ENCODE data around the gene RBPJ.

The RBPJ gene

DNA sequence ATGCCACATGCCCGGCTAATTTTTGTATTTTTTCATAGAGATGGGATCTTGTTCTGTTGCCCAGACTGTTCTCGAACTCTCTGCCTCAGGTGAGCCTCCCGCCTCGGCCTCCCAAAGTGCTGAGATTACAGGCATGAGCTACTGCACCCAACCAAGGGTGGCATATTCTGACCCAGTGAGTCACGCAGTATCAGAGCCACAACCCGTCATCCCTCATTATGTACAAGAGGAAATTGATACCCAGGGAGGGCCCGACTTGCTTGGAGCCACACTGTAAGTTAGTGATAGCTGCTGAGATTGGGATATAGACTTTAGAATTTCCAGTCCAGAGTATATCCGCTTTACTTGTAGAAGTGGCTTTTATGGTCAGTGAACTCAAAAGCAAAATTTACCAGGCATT is 154.9 kb downstream of the RBPJ start:
- no peak overlapping the region for H3K27ac ChIP-seq (ENCODE audit: low read depth, low read length)
- no peaks in the 10 kb centered on the region for H3F3A ChIP-seq (ENCODE audit: insufficient read depth)
- no peaks in the 10 kb centered on the region for H3K79me2 ChIP-seq (ENCODE audit: insufficient read depth, low read length)
- H3K9ac ChIP-seq (ENCODE audit: low read length) = no peak overlapping the region
- H4K20me1 ChIP-seq (ENCODE audit: low read depth, low read length) = no peaks in the 10 kb centered on the region
- H3K36me3 ChIP-seq (ENCODE audit: low read length) = no peaks in the 10 kb centered on the region
- H2AFZ ChIP-seq (ENCODE audit: low read depth, low read length, severe bottlenecking) = no peak overlapping the region
- H3K9me3 ChIP-seq (ENCODE audit: insufficient read depth, low read length) = no peaks in the 10 kb centered on the region
- H3K4me3 ChIP-seq (ENCODE audit: insufficient read depth, low read length, poor library complexity, severe bottlenecking) = no peak overlapping the region
- no peak overlapping the region for H3K4me2 ChIP-seq (ENCODE audit: low read depth, low read length, poor library complexity, severe bottlenecking)
- H3K27me3 ChIP-seq (ENCODE audit: low read length) = no peaks in the 10 kb centered on the region
- TF ChIP-seq EZH2phosphoT487 (conservative IDR thresholded peaks at IDR 0.05; ENCODE audit: low read length) = no peak
- TF ChIP-seq, protein P1, sequence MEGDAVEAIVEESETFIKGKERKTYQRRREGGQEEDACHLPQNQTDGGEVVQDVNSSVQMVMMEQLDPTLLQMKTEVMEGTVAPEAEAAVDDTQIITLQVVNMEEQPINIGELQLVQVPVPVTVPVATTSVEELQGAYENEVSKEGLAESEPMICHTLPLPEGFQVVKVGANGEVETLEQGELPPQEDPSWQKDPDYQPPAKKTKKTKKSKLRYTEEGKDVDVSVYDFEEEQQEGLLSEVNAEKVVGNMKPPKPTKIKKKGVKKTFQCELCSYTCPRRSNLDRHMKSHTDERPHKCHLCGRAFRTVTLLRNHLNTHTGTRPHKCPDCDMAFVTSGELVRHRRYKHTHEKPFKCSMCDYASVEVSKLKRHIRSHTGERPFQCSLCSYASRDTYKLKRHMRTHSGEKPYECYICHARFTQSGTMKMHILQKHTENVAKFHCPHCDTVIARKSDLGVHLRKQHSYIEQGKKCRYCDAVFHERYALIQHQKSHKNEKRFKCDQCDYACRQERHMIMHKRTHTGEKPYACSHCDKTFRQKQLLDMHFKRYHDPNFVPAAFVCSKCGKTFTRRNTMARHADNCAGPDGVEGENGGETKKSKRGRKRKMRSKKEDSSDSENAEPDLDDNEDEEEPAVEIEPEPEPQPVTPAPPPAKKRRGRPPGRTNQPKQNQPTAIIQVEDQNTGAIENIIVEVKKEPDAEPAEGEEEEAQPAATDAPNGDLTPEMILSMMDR (IDR thresholded peaks at IDR 0.05; ENCODE audit: insufficient read depth, low read length, poor library complexity, severe bottlenecking) = no peak
- H3K9me2 ChIP-seq (replicated peaks; ENCODE audit: insufficient read depth, low read length) = no peaks in the 10 kb centered on the region

DNA sequence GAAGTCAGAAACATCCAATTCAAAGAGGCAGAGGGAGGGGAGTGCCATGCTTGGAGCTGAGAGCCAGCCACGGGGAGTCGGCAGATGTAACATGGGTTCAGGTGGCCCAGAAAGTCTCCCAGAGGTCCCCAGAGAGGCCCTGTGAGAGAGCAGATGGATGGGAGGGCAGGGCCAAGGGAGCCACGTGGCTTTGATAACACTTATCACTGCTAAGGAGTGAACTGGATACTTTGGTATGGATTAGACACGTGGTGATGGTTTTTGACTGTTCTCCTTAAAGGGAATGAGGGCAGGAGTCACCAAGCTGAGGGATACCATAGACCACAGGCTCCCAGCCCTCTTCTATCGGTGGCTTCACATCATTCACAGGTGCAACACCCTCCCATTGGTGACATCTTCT is 155.7 kb downstream of the RBPJ start:
- no peak overlapping the region for H3K9ac ChIP-seq (ENCODE audit: low read length)
- TF ChIP-seq EZH2phosphoT487 (conservative IDR thresholded peaks at IDR 0.05; ENCODE audit: low read length) = no peak
- TF ChIP-seq, protein P1 (IDR thresholded peaks at IDR 0.05; ENCODE audit: insufficient read depth, low read length, poor library complexity, severe bottlenecking) = no peak
- no peak overlapping the region for H2AFZ ChIP-seq (ENCODE audit: low read depth, low read length, severe bottlenecking)

DNA sequence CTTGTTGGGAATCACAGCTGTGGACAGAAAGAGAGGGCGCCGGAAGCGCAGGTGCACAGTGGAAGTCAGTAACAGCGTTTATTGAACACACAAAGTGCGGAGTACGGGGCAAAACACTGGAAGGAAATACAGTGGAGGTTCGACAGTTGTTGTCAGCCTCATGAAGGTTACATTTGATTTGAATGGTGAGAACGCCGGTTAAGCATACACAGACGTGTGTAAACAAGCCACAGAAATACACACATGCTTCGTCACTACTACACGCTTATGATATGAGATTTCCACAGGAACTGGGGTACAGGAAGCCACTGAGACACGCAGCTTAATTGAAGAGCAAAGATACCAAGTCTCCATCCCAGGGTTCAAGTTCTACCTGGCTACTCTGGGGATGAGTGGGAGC is 157.5 kb downstream of the RBPJ start:
- Histone ChIP-seq H3K36me3 (ENCODE audit: low read length) (no peaks in the 10 kb centered on the region), H3K79me2 (ENCODE audit: insufficient read depth, low read length) (no peaks in the 10 kb centered on the region), H2AFZ (ENCODE audit: low read depth, low read length, severe bottlenecking) (no peak overlapping the region), H3K4me2 (ENCODE audit: low read depth, low read length, poor library complexity, severe bottlenecking) (no peak overlapping the region), H4K20me1 (ENCODE audit: low read depth, low read length) (no peaks in the 10 kb centered on the region), H3K9me3 (ENCODE audit: insufficient read depth, low read length) (no peaks in the 10 kb centered on the region), H3K4me3 (ENCODE audit: insufficient read depth, low read length, poor library complexity, severe bottlenecking) (no peak overlapping the region), H3F3A (ENCODE audit: insufficient read depth) (no peaks in the 10 kb centered on the region), H3K9me2 (replicated peaks; ENCODE audit: insufficient read depth, low read length) (no peaks in the 10 kb centered on the region), H3K9ac (ENCODE audit: low read length) (no peak overlapping the region), H3K27me3 (ENCODE audit: low read length) (no peaks in the 10 kb centered on the region), H3K27ac (ENCODE audit: low read depth, low read length) (no peak overlapping the region)
- TF ChIP-seq, protein P1 (IDR thresholded peaks at IDR 0.05; ENCODE audit: insufficient read depth, low read length, poor library complexity, severe bottlenecking) = no peak
- TF ChIP-seq EZH2phosphoT487 (conservative IDR thresholded peaks at IDR 0.05; ENCODE audit: low read length) = no peak

More for the DNA sequence above, 155.7 kb downstream of the RBPJ start:
- no peaks in the 10 kb centered on the region for H3K27me3 ChIP-seq (ENCODE audit: low read length)
- H3K9me2 ChIP-seq (replicated peaks; ENCODE audit: insufficient read depth, low read length) = no peaks in the 10 kb centered on the region
- no peak overlapping the region for H3K27ac ChIP-seq (ENCODE audit: low read depth, low read length)
- H3K4me2 ChIP-seq (ENCODE audit: low read depth, low read length, poor library complexity, severe bottlenecking) = no peak overlapping the region
- H3K4me3 ChIP-seq (ENCODE audit: insufficient read depth, low read length, poor library complexity, severe bottlenecking) = no peak overlapping the region
- no peaks in the 10 kb centered on the region for H3K9me3 ChIP-seq (ENCODE audit: insufficient read depth, low read length)
- no peaks in the 10 kb centered on the region for H3K36me3 ChIP-seq (ENCODE audit: low read length)
- H3K79me2 ChIP-seq (ENCODE audit: insufficient read depth, low read length) = no peaks in the 10 kb centered on the region
- no peaks in the 10 kb centered on the region for H3F3A ChIP-seq (ENCODE audit: insufficient read depth)
- H4K20me1 ChIP-seq (ENCODE audit: low read depth, low read length) = no peaks in the 10 kb centered on the region
